Epithelial cell of proximal tubule (primary cell): ENCODE data around the gene ELF2. TPM values are rescaled to one million over a fixed set of nuclear protein-coding genes. Genes with fewer than 3 reads are reported as not detected.

Experiments
- DNase-seq: peaks from one replicate; pipeline ENCODE4 v3.0.0-alpha.2; 2011; ENCODE audit warnings: low read depth
- H3K4me3 ChIP-seq: 2 replicates; pipeline ENCODE4 v1.5.1; 2011; ENCODE audit warnings: low read depth, mild to moderate bottlenecking, low read length
- CTCF ChIP-seq: conservative IDR thresholded peaks from 2 replicates; pipeline ENCODE4 v1.5.1; 2012; ENCODE audit warnings: low read depth, mild to moderate bottlenecking, low read length
- total RNA-seq: library from RNA; depleted of rRNA; stranded (reverse); fragments of >200 nt; gene quantifications from 2 replicates; pipeline ENCODE4 v1.2.3, GENCODE V29; 2015

The ELF2 gene
- total RNA-seq, 1 donor from 2014 or later = 24.1 TPM

- TF ChIP-seq CTCF = no peak
Measured at GRCh38 chr4:139154134-139154421, 22.9 kb downstream of the ELF2 start.

DNA sequence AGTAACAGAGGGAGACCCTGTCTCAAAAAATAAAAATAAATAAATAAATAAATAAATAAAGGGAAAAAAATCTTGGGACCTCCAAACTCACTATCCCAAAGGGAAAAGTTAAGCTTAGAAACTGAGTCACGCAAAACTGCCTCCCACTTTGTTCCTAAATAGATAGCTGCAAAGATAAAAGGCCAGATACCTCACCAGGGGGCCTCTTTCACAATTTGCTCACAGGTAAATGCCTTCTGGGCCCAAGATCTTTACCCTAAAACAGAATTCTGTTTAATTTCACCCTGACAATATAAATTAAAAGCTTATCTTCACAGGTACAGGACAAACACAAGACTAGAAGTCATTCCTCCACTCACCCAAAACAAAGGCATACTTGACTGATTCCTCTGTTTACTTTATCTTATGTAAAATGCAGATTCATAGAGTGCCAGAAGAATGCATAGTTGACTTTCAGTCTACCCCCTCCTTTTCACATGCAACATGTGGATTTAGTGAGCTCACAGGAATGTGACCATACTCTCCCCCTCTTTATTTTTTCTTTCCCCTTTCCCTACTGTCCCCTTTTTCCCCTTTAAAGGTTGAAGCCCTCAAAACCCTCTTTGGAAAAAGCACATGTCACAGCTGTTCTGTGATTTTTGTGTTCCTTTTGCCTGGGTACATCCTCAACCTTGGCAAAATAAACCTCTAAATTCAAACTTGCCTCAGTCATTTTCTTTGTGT is 23.4 kb downstream of the ELF2 start:
- no peak for DNase-seq
- no peak for TF ChIP-seq CTCF
- no peak overlapping the region for H3K4me3 ChIP-seq

More at GRCh38 chr4:139154134-139154421, 22.9 kb downstream of the ELF2 start:
- H3K4me3 ChIP-seq = no peak overlapping the region
- no peak for DNase-seq

GRCh38 chr4:139152249-139152648 is 24.8 kb downstream of the ELF2 start:
- no peak overlapping the region for H3K4me3 ChIP-seq
- no peak for TF ChIP-seq CTCF
- DNase-seq = no peak

DNA sequence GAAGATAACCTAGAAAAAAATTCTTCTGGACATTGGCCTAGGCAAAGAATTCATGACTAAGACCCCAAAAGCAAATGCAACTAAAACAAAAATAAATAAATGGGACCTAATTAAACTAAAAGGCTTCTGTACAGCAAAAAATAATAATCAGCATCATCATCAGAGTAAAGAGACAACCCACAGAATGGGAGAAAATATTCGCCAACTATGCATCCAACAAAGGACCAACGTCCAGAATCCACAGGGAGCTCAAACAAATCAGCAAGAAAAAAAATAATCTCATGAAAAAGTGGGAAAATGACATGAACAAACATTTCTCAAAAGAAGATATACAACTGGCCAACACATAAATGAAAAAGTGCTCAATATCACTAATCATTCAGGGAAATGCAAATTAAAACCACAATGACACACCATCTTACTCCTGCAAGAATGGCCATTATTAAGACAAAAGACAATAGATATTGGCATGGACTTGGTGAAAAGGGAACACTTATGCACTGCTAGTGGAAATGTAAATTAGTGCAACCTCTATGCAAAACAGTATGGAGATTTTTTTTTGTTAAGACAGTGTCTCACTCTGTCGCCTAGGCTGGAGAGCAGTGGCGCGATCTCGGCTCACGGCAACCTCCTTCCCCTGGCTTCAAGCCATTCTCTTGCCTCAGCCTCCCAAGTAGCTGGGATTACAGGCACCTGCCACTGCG is 29.9 kb downstream of the ELF2 start:
- no peak overlapping the region for H3K4me3 ChIP-seq
- DNase-seq = no peak
- TF ChIP-seq CTCF = no peak

- TF ChIP-seq CTCF = no peak
- DNase-seq = no peak
Measured at GRCh38 chr4:139145552-139145932, 31.5 kb downstream of the ELF2 start.

DNA sequence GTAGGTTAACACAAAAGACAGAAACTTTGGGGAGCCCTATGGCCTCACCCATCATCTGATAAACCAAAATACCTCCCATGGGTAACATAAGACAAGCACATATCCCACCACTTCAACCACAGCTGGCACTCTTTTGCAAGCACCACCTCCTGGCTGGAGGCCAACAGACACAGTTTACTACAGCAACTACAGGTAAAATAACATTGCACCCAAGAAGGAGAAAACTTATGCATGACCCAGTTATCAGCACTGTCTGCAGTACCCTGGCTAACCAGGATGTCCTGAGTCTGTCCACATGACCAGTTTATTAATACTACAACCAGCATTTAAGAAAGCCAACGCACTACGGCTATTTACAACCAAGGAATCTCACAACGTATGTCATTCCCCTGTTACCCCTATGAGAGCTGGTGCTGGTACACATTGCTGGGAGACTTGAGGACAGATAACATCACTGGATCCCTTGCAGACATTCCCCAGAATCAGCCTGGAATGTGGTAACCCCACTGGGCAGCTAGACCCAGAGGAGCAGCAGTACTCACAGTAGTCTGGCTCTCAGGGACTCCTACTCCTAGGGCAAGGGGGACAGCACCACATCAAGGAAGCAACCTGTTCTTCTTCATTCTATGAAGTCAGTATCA is 32.0 kb downstream of the ELF2 start:
- no peak for DNase-seq
- no peak overlapping the region for H3K4me3 ChIP-seq
- no peak for TF ChIP-seq CTCF

More at GRCh38 chr4:139145552-139145932, 31.5 kb downstream of the ELF2 start:
- H3K4me3 ChIP-seq = no peak overlapping the region
